Mesenchymal stem cell (in vitro differentiated cells and primary cell): Measurements from ENCODE around the gene EFTUD2.
"Not testable (repeated sequence)": the region's sequence is repeated elsewhere in the genome, so short reads cannot be mapped to it uniquely, and the experiment has no call there.

Experiments used
- DNase-seq: peaks from one replicate; pipeline ENCODE4 v3.0.0-alpha.2; 2013
- H2AFZ ChIP-seq: one replicate; pipeline ENCODE4 v1.6.1; 2013; ENCODE audit warnings: low read depth, mild to moderate bottlenecking, control low read depth, inconsistent platforms, low read length, moderate library complexity
- H2AK5ac ChIP-seq: 2 replicates; pipeline ENCODE4 v1.6.1; 2013; ENCODE audit warnings: low read length, moderate library complexity, mild to moderate bottlenecking, inconsistent platforms; ENCODE audit not compliant: severe bottlenecking
- H2BK120ac ChIP-seq: one replicate; pipeline ENCODE4 v1.6.1; 2013; ENCODE audit warnings: low read depth, mild to moderate bottlenecking, inconsistent platforms, low read length, moderate library complexity
- H2BK12ac ChIP-seq, 2 experiments: one replicate each; pipeline ENCODE4 v1.6.1; 2013; ENCODE audit warnings: inconsistent platforms in 2 of 2, low read length in 2 of 2, mild to moderate bottlenecking in 2 of 2, moderate library complexity in 2 of 2, control low read depth in 1 of 2
- H2BK15ac ChIP-seq: one replicate; pipeline ENCODE4 v1.6.1; 2013; ENCODE audit warnings: mild to moderate bottlenecking, low read depth, inconsistent platforms; ENCODE audit not compliant: poor library complexity, severe bottlenecking
- H2BK5ac ChIP-seq: 2 replicates; pipeline ENCODE4 v1.6.1; 2013; ENCODE audit warnings: low read depth, mild to moderate bottlenecking, low read length, control low read depth, inconsistent platforms; ENCODE audit not compliant: poor library complexity, severe bottlenecking
- H3K14ac ChIP-seq, 2 experiments: one replicate each; pipeline ENCODE4 v1.6.1; 2013; ENCODE audit warnings: inconsistent platforms in 2 of 2, low read length in 2 of 2, control low read depth in 1 of 2, mild to moderate bottlenecking in 1 of 2, moderate library complexity in 1 of 2
- H3K18ac ChIP-seq, 2 experiments: one replicate each; pipeline ENCODE4 v1.6.1; 2013; ENCODE audit warnings: inconsistent platforms in 2 of 2, low read length in 2 of 2, control low read depth in 1 of 2, low read depth in 1 of 2, mild to moderate bottlenecking in 1 of 2
- H3K23ac ChIP-seq, 2 experiments: one replicate each; pipeline ENCODE4 v1.6.1; 2013; ENCODE audit warnings: inconsistent platforms in 2 of 2, low read length in 2 of 2, mild to moderate bottlenecking in 2 of 2, moderate library complexity in 2 of 2, control low read depth in 1 of 2
- H3K27ac ChIP-seq: 2 replicates; pipeline ENCODE4 v1.5.1; 2013; ENCODE audit warnings: mild to moderate bottlenecking, moderate library complexity, low read length, control low read depth, inconsistent platforms; ENCODE audit not compliant: poor library complexity, severe bottlenecking
- H3K27me3 ChIP-seq, 2 experiments: 2 replicates each; pipeline versions ENCODE4 v1.6.1 to v1.7.0; 2013; ENCODE audit warnings: low read length in 2 of 2, mild to moderate bottlenecking in 2 of 2, moderate library complexity in 2 of 2, control low read depth in 1 of 2, inconsistent platforms in 1 of 2; ENCODE audit not compliant: control insufficient read depth in 1 of 2, insufficient read depth in 1 of 2
- H3K36me3 ChIP-seq, 2 experiments: 2 replicates each; pipeline versions ENCODE4 v1.6.1 to v1.7.0; 2013; ENCODE audit warnings: low read length in 2 of 2, control low read depth in 1 of 2, inconsistent platforms in 1 of 2, low read depth in 1 of 2, mild to moderate bottlenecking in 1 of 2; ENCODE audit not compliant: insufficient read depth in 2 of 2, control insufficient read depth in 1 of 2
- H3K4ac ChIP-seq, 2 experiments: one replicate each; pipeline ENCODE4 v1.6.1; 2013; ENCODE audit warnings: inconsistent platforms in 2 of 2, low read length in 2 of 2, mild to moderate bottlenecking in 2 of 2, moderate library complexity in 2 of 2, control low read depth in 1 of 2, low read depth in 1 of 2
- H3K4me1 ChIP-seq: 2 replicates; pipeline ENCODE4 v1.6.1; 2013; ENCODE audit warnings: low read depth, low read length, control low read depth; ENCODE audit not compliant: control insufficient read depth, insufficient read depth
- H3K4me2 ChIP-seq: 2 replicates; pipeline ENCODE4 v1.6.1; 2013; ENCODE audit warnings: low read length, mild to moderate bottlenecking, inconsistent platforms; ENCODE audit not compliant: poor library complexity, severe bottlenecking
- H3K4me3 ChIP-seq, 2 experiments: 2 replicates each; pipeline versions ENCODE4 v1.5.1 to v1.7.0; 2013; ENCODE audit warnings: low read length in 2 of 2, mild to moderate bottlenecking in 2 of 2, control low read depth in 1 of 2, low read depth in 1 of 2; ENCODE audit not compliant: insufficient read depth in 1 of 2
- H3K79me1 ChIP-seq: replicated peaks from 2 replicates; pipeline ENCODE4 v1.6.1; 2013; ENCODE audit warnings: mild to moderate bottlenecking, control low read depth, low read length, inconsistent platforms; ENCODE audit not compliant: poor library complexity, severe bottlenecking
- H3K9ac ChIP-seq: 2 replicates; pipeline ENCODE4 v1.7.0; 2013; ENCODE audit warnings: mild to moderate bottlenecking, low read length, moderate library complexity
- H3K9me3 ChIP-seq: 2 replicates; pipeline ENCODE4 v1.7.0; 2013; ENCODE audit warnings: mild to moderate bottlenecking, low read length; ENCODE audit not compliant: control insufficient read depth
- H4K8ac ChIP-seq: one replicate; pipeline ENCODE4 v1.6.1; 2013; ENCODE audit warnings: inconsistent platforms, mild to moderate bottlenecking, low read length, moderate library complexity
- H4K91ac ChIP-seq: one replicate; pipeline ENCODE4 v1.6.1; 2013; ENCODE audit warnings: mild to moderate bottlenecking, low read length, inconsistent platforms
- WGBS: methylation state at CpG from one replicate; pipeline ENCODE4 v1.1.7; 2013; ENCODE audit warnings: mixed read lengths; 5-methylcytosine and 5-hydroxymethylcytosine counted together

EFTUD2 gene

DNA sequence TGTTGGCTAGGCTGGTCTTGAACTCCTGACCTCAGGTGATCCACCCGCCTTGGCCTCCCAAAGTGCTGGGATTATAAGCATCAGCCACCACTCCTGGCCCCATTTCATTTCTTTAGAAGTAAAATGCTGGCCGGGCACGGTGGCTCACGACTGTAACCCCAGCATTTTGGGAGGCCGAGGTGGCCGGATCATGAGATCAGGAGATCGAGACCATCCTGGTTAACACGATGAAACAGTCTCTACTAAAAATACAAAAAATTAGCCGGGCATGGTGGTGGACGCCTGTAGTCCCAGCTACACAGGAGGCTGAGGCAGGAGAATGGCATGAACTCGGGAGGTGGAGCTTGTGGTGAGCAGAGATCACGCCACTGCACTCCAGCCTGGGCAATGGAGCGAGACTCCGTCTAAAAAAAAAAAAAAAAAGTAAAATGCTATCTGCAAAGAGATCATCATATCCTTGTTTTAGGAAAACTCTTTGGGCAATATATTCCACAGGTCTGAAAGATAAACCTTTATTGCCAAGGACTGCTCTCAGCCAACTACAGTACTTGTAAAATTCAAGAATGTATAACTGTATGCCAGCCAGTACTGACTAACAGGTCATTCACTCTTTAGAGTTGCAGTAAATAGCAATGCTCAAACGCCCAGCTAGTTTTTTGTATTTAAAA, 73.0 kb downstream of the EFTUD2 start:
- Histone ChIP-seq H3K27me3 (no peaks in the 10 kb centered on the region), H3K79me1 (no peaks in the 10 kb centered on the region), H3K23ac (no peak overlapping the region), H3K27ac (peak overlapping the region; percentile 41), H2AK5ac (no peak overlapping the region), H4K91ac (no peak overlapping the region), H3K18ac (no peak overlapping the region), H2AFZ (no peak overlapping the region), H3K4me2 (no peak overlapping the region), H2BK12ac (no peak overlapping the region), H2BK5ac (no peak overlapping the region), H3K4me1 (peaks cover 2% of the 10 kb centered on the region), H3K14ac (no peak overlapping the region), H3K4me3 (no peak overlapping the region), H3K9ac (no peak overlapping the region), H3K4ac (no peak overlapping the region), H4K8ac (no peak overlapping the region), H3K9me3 (no peaks in the 10 kb centered on the region), H2BK120ac (no peak overlapping the region), H3K36me3 (peaks cover 0 to 9% of the 10 kb centered on the region in 2 experiments), H2BK15ac (no peak overlapping the region)
- WGBS = 95% methylated on average over 11 of the region's 15 CpGs
- DNase-seq = no peak

DNA sequence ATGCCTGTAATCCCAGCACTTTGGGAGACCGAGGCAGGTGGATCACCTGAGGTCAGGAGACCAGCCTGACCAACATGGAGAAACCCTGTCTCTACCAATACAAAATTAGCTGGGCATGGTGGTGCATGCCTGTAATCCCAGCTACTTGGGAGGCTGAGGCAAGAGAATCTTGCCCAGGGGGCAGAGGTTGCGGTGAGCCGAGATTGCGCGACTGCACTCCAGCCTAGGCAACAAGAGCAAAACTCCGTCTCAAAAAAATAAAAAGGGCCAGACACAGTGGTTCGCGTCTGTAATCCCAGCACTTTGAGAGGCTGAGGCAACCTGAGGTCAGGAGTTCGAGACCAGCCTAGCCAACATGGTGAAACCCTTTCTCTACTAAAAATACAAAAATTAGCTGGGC, 74.0 kb downstream of the EFTUD2 start:
- H2BK5ac ChIP-seq, H3K14ac ChIP-seq, H4K8ac ChIP-seq, H4K91ac ChIP-seq, H3K4me3 ChIP-seq, H2AK5ac ChIP-seq, H2BK12ac ChIP-seq, H3K4ac ChIP-seq, H3K23ac ChIP-seq, H3K18ac ChIP-seq, H2BK120ac ChIP-seq, DNase-seq, H3K79me1 ChIP-seq, H3K9me3 ChIP-seq, H3K27me3 ChIP-seq, H2AFZ ChIP-seq, H3K27ac ChIP-seq, H2BK15ac ChIP-seq, H3K4me2 ChIP-seq, H3K36me3 ChIP-seq, H3K9ac ChIP-seq, H3K4me1 ChIP-seq: not testable (repeated sequence)
- WGBS = 98% methylated on average over 9 of the region's 9 CpGs

DNA sequence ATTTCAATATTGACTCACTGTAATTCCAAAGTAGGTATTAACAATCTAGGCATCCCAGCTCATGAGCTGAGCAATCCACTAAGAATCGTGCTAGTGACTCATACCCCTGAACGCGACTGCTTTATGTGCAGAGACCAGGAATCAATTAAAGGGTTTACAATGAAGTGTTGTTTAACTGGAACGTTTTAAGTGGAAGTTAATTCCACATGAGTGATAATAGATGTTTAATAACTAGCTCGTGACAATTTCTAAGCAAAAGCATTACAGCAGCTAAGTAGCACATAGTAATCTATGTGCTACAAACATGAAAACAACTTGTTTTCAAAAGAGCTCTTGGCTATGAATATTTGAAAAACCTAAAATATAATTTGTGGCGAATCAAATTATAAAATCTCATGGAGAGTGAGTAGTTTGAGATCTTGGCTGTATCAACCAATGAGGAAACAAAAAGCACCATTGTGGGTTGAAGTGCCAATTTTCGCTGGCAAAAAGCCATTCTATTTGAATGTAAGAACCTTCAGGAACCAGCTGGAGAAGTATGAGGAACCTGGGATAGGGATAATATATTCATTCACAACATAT, 78.5 kb downstream of the EFTUD2 start:
- H3K23ac ChIP-seq = no peak overlapping the region
- peak overlapping the region in 1 of 2 experiments; percentile 40 for H3K4me3 ChIP-seq
- H4K91ac ChIP-seq = no peak overlapping the region
- 18% methylated on average over 4 of the region's 7 CpGs for WGBS
- H3K27ac ChIP-seq = peak overlapping the region; percentile 90
- H3K14ac ChIP-seq = no peak overlapping the region
- no peak overlapping the region for H2AFZ ChIP-seq
- peak overlapping the region; percentile 27 for H2BK120ac ChIP-seq
- no peak overlapping the region for H4K8ac ChIP-seq
- DNase-seq = peak; percentile 90
- no peak overlapping the region for H3K4me2 ChIP-seq
- H3K79me1 ChIP-seq = no peaks in the 10 kb centered on the region
- H3K36me3 ChIP-seq = peaks cover 0 to 3% of the 10 kb centered on the region in 2 experiments
- no peak overlapping the region for H2BK12ac ChIP-seq
- no peaks in the 10 kb centered on the region for H3K9me3 ChIP-seq
- peaks cover 2% of the 10 kb centered on the region for H3K4me1 ChIP-seq
- H3K27me3 ChIP-seq = no peaks in the 10 kb centered on the region
- H2BK15ac ChIP-seq = no peak overlapping the region
- no peak overlapping the region for H3K18ac ChIP-seq
- H3K4ac ChIP-seq = no peak overlapping the region
- H3K9ac ChIP-seq = peak overlapping the region; percentile 81
- no peak overlapping the region for H2AK5ac ChIP-seq
- no peak overlapping the region for H2BK5ac ChIP-seq

DNA sequence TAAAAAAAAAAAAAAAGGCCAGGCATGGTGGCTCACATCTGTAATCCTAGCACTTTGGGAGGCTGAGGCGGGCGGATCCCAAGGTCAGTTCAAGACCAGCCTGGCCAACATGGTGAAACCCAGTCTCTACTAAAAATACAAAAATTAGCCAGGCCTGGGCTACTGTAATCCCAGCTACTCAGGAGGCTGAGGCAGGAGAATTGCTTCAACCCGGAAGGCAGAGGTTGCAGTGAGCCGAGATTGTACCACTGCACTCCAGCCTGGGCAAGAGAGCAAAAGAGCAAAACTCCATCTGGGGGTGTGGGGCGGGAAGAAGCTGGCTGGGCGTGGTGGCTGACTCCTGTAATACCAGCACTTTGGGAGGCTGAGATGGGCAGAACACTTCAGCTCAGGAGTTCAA, 80.7 kb downstream of the EFTUD2 start:
- H2BK15ac ChIP-seq, H4K8ac ChIP-seq, H3K27me3 ChIP-seq, H2BK12ac ChIP-seq, H2AFZ ChIP-seq, H3K9me3 ChIP-seq, H3K18ac ChIP-seq, H2BK5ac ChIP-seq, H3K27ac ChIP-seq, H3K23ac ChIP-seq, H3K79me1 ChIP-seq, H3K4me3 ChIP-seq, H4K91ac ChIP-seq, H2BK120ac ChIP-seq, H3K14ac ChIP-seq, H3K9ac ChIP-seq, H3K4me2 ChIP-seq, H3K4ac ChIP-seq, H3K4me1 ChIP-seq, DNase-seq, H3K36me3 ChIP-seq: not testable (repeated sequence)
- 97% methylated on average over 6 of the region's 6 CpGs for WGBS
- H2AK5ac ChIP-seq = peak overlapping the region; percentile 7
